Gastrocnemius medialis (tissue), 4 donors: ENCODE results near the gene SGCE.

Experiments used
- CTCF ChIP-seq, 5 experiments: fragments of 450-650 bp in 3 of 5; fragments of 200-600 bp in 2 of 5; sonication (generic) in 2 of 5; IDR thresholded peaks in 4 of 5; conservative IDR thresholded peaks in 1 of 5; 1 replicate in 4 of 5; 2 replicates in 1 of 5; pipeline ENCODE4 v1.5.1; 2016 to 2019; ENCODE audit warnings: antibody characterized with exemption in 5 of 5, mild to moderate bottlenecking in 3 of 5, moderate library complexity in 3 of 5
- POLR2A ChIP-seq, 2 donors: fragments of 450-650 bp; IDR thresholded peaks; one replicate each; pipeline ENCODE4 v1.6.1; 2017; ENCODE audit warnings: antibody characterized with exemption in 2 of 2, mild to moderate bottlenecking in 2 of 2, moderate library complexity in 2 of 2

GRCh38 chr7:94579470-94579869, 76.5 kb downstream of the SGCE start:
- TF ChIP-seq POLR2A (IDR thresholded peaks at IDR 0.05) (no peak), CTCF (IDR thresholded peaks at IDR 0.05 in 4 of 5, conservative IDR thresholded peaks at IDR 0.05 in 1 of 5) (no peak)
